ENCODE results near the gene SHTN1.

SHTN1 gene

GRCh38 chr10:116866066-116866465 lies 138.9 kb downstream of the SHTN1 start:
- no peak for DNase-seq

GRCh38 chr10:116864436-116864835 lies 140.6 kb downstream of the SHTN1 start:
- no peak for DNase-seq

DNA sequence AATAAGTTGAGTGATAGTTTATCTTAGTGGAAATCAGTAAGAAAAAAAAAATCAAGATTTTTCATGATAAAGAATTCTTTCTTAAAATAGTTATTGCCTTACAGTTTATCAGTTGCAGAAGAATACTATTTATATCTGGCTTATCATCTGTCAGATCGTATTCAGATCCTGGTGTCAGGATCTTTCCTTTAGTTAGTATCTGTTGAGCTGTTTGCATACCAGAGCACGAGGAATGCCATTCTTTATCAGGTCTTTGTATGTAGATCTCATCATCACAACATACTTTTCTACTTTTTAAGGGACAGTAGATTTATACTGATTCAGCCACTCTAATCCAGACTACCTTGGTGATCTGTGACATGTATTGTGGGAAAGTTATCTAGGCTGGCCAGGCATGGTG lies 143.2 kb downstream of the SHTN1 start:
- no peak for DNase-seq

- DNase-seq: no peak
Observed at GRCh38 chr10:116857156-116857555, 147.8 kb downstream of the SHTN1 start.

- DNase-seq: no peak
Observed at GRCh38 chr10:116853701-116854100, 151.3 kb downstream of the SHTN1 start.

GRCh38 chr10:116853287-116853686 lies 151.7 kb downstream of the SHTN1 start:
- no peak for DNase-seq

GRCh38 chr10:116852246-116852645 lies 152.7 kb downstream of the SHTN1 start:
- no peak for DNase-seq

GRCh38 chr10:116850058-116850611 lies 154.9 kb downstream of the SHTN1 start:
- no peak for DNase-seq

DNA sequence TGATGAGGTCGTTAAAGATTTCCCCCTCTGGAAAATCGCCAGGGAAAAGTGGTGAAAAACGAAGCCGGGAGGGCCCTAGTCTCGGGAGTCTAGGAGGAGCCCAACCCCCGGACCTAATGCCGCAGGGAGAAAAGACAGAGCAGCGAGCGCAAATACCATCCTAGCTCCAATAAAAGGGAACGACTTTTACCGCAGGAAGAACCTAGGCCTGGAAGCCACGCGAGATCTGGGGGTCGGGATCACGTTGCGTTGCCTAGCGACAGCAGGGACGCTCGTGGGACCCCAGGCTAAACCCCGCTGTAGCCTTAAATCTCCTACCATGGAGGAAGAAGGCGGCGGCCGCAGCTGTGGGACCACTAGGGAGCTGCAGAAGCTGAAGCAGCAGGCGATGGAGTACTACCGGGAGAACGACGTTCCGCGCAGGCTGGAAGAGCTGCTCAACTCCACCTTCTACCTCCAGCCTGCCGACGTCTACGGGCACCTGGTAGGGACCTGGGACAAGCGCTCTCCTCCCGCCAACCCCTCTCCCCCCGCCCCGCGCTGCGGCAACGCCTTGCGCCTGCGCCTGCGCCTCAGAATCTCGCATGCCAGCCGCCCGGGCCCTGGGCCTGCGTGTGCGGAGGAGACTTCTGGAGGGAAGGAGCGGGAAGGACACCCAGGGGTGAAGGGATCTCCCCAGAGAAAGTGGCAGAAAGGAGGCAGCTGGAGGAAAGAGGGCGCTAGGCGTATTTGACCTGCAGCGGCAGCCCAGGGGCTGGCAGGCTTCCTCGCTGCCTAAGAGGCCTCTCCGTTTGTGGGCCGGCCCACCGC lies 155.5 kb downstream of the SHTN1 start, which contains the start of gene ENO4:
ENO4 (plus strand) TSS at position 252 of the 810 bp plus-strand sequence; CDS start at position 320, 68 bp downstream.
- DNase-seq: peak; percentile 46

DNA sequence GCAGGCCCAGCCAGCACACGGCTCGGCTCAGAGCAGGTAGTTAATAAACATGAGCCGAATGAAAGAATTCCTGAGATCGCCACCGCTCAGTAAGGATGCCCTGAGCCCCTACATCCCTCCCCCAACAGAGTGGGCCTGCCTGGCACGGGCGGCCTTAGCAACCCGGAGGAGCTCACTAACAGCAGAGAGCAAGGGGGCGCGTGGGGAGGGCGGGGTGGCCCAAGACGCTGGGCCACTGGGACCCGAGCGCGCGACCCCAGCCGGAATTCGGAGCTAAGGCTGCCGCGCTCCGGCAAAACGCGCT lies 156.1 kb downstream of the SHTN1 start:
- no peak for DNase-seq

DNA sequence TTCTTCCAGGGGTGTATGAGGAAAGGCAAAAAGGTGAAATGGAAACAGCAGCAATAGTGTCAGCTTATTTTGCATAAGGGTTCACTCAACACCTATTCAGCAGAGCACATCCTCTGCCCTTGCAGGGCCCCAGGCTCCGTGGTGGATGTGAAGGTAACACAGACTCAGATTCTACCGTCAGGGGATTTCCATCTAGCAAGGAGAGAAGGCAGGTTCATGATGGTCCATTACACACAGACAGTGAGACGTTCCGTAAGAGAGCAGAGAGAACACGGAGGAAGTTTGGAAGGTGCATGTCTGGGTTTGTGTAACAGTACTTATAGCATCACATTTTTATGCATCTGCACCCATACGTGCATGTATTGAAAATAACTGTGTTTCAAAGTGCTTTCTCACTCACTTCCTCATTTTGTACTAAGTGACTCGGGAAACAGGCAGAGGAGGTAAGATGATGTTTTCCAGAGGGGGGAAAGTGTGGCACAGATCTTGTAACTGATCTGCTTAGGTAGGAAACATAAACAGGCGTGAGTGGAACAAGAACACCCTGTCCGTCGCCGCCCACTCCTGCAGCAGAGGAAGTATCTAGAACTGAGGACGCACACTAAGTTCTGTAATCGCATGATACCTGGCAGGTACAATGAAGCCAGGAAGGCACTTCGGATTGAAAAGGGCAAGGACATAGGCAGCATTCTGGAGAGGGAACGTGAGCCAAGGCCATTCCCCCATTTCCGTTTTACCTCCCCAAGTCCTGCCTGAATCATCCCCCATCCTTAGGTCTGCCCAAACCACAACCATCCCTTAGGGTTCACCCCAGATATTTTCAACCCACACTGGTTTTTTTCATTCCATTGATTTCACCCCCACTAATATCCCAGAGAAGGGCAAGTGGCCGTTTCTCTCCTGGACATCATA lies 156.7 kb downstream of the SHTN1 start:
- DNase-seq: peak; percentile 42

- no peak for DNase-seq
Observed at GRCh38 chr10:116845823-116846222, 159.2 kb downstream of the SHTN1 start.

GRCh38 chr10:116840389-116841075 lies 164.5 kb downstream of the SHTN1 start:
- DNase-seq: no peak

DNA sequence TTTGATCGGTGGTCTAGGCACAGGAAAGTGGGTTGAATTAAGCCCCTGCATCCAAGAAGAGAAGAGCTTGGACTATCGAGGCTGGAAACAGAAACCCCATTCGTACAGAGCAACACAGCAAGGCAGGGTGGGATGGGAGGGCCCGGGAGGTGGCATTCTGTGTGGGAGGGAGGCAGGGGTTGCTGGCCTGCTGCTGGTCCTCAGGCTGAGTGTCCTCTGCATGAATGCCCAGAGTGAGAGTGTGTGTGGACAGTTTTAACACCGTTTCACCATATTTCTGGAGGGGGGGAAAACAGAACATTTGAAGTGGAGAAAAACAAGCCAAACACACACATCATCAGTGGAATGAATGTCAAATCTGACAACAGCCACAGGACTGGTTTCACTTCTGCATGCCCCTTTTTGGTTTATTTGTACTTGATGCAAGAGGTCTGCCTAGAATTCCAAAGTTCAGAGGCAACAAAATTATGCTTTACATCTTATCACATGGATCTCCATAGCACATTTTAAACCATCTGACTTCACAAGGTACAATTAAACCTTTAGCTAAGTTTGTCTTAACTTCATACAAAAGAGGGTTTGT lies 166.8 kb downstream of the SHTN1 start:
- DNase-seq: no peak

DNA sequence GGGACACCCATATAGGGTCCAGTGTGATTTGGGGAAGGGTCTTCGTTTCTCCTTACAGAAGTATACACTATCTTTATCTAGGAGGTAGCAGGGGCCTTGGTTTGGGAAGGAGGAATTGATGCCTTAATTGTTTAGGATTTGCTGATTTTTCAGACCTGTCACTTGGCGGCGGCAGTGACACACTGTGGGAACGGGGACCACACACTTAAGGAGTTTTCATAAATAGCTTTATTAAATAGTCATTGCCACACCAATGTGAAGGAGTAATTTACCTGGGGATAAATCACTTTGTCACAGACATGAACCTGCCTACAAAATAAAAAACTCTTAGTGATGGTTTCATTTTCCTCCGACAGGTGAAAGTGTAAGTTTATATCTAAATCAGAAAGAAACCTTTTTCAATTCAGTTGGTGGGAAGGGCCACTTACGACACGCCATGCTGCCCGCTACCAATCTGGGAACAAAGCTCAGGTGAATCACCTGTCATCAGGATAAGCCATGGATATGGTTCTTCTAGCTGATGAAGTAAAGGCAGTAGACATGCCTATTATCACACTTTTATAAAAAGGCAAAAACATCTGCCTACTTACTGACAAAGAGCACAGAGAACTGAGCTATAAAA lies 168.0 kb downstream of the SHTN1 start:
- DNase-seq: no peak

GRCh38 chr10:116836083-116836482 lies 168.9 kb downstream of the SHTN1 start:
- DNase-seq: no peak

- no peak for DNase-seq
Observed at GRCh38 chr10:116835658-116836057, 169.3 kb downstream of the SHTN1 start.

GRCh38 chr10:116833986-116834985 lies 170.7 kb downstream of the SHTN1 start:
- no peak for DNase-seq

GRCh38 chr10:116831790-116832189 lies 173.2 kb downstream of the SHTN1 start:
- DNase-seq: no peak

All from CD4-positive, alpha-beta T cell treated with Interleukin-10 for 1 hour (primary cell).